Fibroblast of mammary gland (primary cell): Measurements from ENCODE around the gene PFKM.
"Not testable (repeated sequence)": the region's sequence is repeated elsewhere in the genome, so short reads cannot be mapped to it uniquely, and the experiment has no call there.

Source experiments
- DNase-seq: peaks from one replicate; pipeline ENCODE4 v3.0.0-alpha.2; 2010; ENCODE audit warnings: low read depth
- H3K4me3 ChIP-seq: 2 replicates; pipeline ENCODE4 v1.5.1; 2011; ENCODE audit warnings: low read depth, mild to moderate bottlenecking, low read length, moderate library complexity; ENCODE audit not compliant: control insufficient read depth
- TF ChIP-seq, protein P1 (sequence below): conservative IDR thresholded peaks from 2 replicates; pipeline ENCODE4 v1.5.1; 2011; ENCODE audit warnings: low read depth, low read length, inconsistent platforms; ENCODE audit not compliant: control insufficient read depth, insufficient read depth

Gene PFKM

GRCh38 chr12:48110691-48111311 lies 8.4 kb upstream of the PFKM start:
- no peak for DNase-seq
- TF ChIP-seq, protein P1, sequence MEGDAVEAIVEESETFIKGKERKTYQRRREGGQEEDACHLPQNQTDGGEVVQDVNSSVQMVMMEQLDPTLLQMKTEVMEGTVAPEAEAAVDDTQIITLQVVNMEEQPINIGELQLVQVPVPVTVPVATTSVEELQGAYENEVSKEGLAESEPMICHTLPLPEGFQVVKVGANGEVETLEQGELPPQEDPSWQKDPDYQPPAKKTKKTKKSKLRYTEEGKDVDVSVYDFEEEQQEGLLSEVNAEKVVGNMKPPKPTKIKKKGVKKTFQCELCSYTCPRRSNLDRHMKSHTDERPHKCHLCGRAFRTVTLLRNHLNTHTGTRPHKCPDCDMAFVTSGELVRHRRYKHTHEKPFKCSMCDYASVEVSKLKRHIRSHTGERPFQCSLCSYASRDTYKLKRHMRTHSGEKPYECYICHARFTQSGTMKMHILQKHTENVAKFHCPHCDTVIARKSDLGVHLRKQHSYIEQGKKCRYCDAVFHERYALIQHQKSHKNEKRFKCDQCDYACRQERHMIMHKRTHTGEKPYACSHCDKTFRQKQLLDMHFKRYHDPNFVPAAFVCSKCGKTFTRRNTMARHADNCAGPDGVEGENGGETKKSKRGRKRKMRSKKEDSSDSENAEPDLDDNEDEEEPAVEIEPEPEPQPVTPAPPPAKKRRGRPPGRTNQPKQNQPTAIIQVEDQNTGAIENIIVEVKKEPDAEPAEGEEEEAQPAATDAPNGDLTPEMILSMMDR, result no peak

GRCh38 chr12:48111312-48111693 lies 7.9 kb upstream of the PFKM start:
- H3K4me3 ChIP-seq, DNase-seq: not testable (repeated sequence)

More at GRCh38 chr12:48110691-48111311, 8.4 kb upstream of the PFKM start:
- H3K4me3 ChIP-seq, result no peak overlapping the region

- H3K4me3 ChIP-seq, result no peak overlapping the region
- TF ChIP-seq, protein P1, result no peak
- DNase-seq, result no peak
These were observed 3.2 kb upstream of the PFKM start for GRCh38 chr12:48115957-48116356.

GRCh38 chr12:48118284-48118871 lies 786 bp upstream of the PFKM start:
- no peak for DNase-seq
- TF ChIP-seq, protein P1, result no peak
- H3K4me3 ChIP-seq, result no peak overlapping the region

DNA sequence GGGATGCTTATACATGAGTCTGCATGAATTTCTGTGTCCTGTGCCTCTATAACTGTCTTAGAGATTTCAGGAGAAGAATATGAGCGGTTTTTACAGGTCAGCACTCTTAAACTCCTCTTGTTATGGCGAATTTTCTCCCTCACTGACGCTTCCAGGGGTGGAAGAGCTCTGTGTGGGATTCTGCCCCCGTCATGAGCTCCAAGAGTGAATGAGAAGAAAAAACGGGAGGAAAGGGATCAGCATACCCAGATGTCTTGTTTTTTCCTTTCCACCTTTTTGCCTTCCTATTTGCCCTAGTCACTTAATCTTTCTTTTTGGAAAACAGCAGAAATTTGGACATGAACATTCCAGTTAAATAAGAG lies 651 bp downstream of the PFKM start:
- TF ChIP-seq, protein P1, result no peak
- H3K4me3 ChIP-seq, result peak overlapping the region; percentile 83
- DNase-seq, result peak; percentile 43

DNA sequence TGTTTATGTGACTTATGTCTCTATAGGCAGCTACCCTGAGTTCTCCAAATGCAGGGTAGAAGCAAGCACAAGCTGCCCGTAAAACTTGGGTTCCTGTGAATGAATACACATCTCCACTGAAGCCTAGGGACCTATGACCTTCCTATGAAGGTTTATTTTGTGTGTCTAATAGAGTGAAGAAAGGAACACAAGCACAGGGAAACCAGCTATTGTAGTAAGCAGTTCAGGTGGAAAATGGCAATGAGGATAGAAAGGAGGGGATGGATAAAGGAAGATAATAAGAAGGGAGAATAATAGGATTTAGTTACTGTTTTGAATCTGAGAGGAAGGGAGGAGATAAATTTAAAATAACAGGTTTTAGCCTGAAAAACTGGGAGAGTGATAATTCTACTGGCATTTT lies 2.4 kb downstream of the PFKM start:
- no peak overlapping the region for H3K4me3 ChIP-seq
- DNase-seq, result no peak
- TF ChIP-seq, protein P1, result no peak

GRCh38 chr12:48122065-48122834 lies 3.1 kb downstream of the PFKM start:
- TF ChIP-seq, protein P1, result no peak
- H3K4me3 ChIP-seq, result no peak overlapping the region
- no peak for DNase-seq
